Activated T-cell treated with anti-CD3 and anti-CD28 coated beads for 4 hours (primary cell): ENCODE data around the gene KRT12.
"Not testable (repeated sequence)": the region's sequence is repeated elsewhere in the genome, so short reads cannot be mapped to it uniquely, and the experiment has no call there.

Experiments
- DNase-seq: peaks from one replicate; pipeline ENCODE4 v3.0.0-alpha.2; 2020

Gene KRT12

DNA sequence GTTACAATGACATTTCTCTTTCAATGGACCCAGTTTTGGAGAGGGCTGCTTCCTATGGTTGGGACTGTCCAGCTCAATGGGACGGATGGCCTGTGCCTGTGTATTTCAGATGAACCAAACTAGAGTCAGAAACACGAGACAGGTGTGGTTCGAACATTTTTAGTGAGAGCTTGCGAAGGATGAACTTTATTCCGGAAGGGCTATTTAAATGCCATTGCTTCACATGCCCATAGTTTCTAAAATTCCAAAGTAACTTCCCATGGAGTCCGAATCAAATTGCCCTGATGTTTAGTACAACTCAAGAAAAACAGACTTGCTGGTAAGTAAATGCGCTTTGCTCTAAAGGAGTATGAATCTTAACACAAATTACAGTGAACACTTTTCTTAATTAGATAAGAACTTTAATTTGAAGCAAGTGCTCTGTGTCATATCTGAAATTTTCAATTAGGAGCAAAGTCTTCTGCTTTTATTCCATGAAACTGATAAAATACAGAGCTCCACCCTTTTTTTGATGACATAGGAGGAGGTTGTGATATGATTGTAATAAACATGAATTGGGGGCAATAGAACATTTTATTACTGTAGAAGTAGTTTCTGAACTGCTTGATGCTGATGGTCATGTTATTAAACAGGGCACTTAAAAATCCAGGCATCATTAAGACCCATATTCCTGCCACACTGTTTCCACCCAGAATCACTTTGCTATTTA lies 16.8 kb upstream of the KRT12 start:
- no peak for DNase-seq

- DNase-seq: no peak
These were observed 16.0 kb upstream of the KRT12 start for GRCh38 chr17:40883031-40883430.

GRCh38 chr17:40879026-40879425 lies 12.0 kb upstream of the KRT12 start:
- no peak for DNase-seq

DNA sequence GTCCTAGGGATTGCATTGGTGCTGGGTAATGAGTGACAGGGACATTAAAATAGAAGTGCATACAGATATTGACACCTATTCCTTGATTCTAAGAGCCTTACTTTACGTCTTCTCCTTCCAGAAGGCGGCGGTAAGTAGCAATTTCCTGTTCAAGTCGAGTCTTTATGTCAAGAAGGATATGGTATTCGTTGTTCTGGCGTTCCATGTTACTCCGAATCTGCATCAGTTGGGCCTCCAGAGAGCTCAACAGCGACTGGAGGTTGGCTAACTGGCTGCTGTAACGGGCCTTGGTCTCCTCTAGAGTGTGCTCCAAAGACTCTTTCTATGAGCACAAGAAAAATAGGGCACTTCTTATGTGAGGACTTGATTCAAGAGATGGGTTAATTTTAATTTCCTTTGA lies 11.0 kb upstream of the KRT12 start:
- no peak for DNase-seq

DNA sequence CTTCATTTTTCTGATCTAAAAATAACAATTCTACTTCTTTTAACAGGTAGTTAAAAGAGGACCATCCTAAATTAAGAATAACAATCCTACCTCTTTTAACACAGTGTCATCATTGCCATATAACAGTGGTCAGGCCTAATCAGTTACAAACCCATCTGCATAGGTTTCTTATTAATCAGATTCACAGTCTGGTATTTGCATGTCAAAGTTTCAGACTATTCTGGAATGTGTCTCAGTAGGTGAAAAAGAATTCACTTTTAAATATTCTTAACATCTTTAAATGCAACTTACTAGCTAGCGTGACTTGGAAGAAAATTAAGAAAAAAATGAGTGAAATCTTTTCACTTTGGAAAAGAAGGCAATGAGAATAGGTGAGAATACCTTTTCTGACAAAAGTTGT lies 6.8 kb upstream of the KRT12 start:
- no peak for DNase-seq

- no peak for DNase-seq
These were observed 6.2 kb upstream of the KRT12 start for GRCh38 chr17:40873255-40873654.

- DNase-seq: no peak
These were observed 5.4 kb upstream of the KRT12 start for GRCh38 chr17:40872416-40872815.

DNA sequence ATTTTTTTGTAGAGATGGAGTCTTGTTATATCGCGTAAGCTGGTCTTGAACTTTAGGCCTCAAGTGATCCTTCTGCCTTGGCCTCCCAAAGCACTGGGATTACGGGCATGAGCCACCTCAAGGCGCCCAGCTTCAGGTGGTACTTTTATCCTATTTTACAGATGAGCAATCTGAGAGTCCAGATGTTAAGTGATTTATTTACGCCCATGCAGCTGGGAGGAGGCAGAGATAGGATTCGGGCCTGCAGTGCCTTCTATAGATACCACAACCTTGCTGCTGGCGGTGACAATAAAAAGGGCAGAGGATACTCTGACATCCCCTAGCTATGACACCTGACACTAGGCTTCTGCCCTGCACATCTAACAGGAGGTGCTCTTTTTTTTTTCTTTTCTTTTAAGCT lies 4.3 kb upstream of the KRT12 start:
- no peak for DNase-seq

- DNase-seq: no peak
These were observed 3.1 kb upstream of the KRT12 start for GRCh38 chr17:40870136-40870535.

GRCh38 chr17:40864661-40865390 lies 2.2 kb downstream of the KRT12 start:
- no peak for DNase-seq

DNA sequence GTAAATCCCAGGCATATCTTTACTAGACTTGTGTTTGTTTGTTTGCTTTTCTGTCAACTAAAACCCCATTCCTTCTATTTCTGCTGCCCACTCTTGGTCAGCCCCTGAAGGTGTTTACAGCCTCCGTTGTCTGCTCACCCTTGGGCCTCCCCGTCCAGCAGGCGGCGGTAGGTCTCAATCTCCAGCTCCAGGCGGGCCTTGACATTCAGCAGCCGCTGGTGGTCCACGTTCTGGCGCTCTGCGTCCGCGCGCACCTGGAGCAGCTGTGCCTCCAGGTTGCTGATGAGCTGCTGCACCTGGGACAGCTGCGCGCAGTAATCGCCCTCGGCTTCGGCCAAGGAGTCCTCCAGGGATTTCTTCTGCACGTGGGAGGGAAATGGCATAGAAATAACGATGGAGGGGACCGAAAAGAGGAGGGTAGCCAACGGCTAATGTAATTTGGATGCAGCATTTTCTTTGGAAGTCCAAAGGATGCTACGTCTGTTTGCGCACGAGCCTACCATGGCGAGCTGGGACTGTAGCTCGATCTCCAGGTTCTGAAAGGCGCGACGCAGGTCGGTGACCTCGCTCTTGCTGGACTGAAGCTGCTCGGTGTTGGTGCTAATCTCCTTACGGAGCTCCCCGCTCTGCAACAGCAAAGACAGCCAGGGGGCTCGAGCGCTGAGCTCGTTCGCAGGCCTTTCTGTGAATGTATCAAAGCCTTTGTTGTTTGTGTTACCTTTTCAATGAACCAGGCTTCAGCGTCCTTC lies 3.9 kb downstream of the KRT12 start:
- no peak for DNase-seq

DNA sequence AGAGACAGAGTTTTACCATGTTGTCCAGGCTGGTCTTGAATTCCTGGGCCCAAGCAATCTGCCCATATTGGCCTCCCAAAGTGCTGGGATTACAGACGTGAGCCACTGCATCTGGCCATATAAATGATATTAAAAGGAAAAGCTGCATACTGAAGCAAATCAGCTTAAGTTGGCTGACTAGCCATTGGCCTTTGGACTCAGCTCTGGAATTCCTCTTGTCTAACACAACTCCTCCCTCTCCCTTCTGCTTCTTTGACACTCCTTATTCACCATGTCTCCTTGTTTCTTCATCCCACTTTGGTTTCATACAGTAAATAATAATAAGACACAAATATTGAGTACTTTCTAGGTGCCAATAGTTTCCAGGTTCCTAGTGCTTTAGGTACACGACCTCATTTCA lies 7.5 kb downstream of the KRT12 start:
- no peak for DNase-seq

- DNase-seq: not testable (repeated sequence)
These were observed 8.4 kb downstream of the KRT12 start for GRCh38 chr17:40858667-40859066.

GRCh38 chr17:40857535-40857934 lies 9.5 kb downstream of the KRT12 start:
- DNase-seq: no peak

DNA sequence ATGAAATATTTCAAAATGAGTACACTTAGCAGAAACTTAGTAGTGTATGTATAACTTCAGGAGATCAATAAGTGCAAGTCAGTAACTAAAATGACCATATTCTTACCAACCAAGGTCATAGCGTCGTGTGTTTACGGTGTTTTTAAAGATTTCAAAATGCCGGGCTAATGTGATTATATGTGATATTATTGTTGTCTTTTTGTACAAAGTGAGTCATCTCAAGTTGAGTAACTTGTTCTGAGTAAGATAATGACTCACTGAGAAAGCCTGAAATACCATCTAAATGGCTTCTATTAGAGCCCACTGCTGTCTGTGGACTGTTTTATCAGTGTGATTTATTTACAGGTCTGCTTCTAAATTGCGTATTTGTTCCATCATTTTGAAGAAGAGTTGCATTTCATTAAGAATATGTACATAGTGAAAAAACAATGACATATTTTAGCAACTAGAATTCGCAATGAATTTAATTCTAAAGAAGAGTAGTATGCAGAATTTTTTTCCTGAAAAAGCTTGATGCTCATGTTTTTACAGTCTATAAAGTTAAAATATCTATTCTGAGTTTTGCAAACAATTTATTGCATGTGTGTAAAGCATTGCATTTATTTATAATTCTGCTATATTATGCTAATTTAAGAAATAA lies 12.7 kb downstream of the KRT12 start:
- DNase-seq: no peak

DNA sequence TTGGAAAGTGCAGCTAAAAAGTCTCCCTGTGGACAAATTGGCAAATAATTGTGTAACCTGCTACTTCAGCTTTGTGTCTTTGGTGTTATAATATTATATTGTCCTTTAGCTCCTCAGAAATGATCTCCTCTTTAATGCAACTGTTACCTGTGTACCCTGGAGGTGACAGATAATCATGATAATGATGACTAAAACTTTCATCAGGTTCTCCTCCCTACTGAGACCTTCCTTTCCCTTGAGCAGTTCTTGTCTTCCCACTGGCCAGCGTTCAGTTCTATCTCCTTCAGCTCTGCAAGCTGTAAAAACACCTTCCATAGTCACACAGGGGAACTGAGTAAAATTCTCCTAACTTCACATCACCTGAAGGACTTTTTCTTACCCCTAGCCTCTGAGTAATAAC lies 14.7 kb downstream of the KRT12 start:
- DNase-seq: no peak

DNA sequence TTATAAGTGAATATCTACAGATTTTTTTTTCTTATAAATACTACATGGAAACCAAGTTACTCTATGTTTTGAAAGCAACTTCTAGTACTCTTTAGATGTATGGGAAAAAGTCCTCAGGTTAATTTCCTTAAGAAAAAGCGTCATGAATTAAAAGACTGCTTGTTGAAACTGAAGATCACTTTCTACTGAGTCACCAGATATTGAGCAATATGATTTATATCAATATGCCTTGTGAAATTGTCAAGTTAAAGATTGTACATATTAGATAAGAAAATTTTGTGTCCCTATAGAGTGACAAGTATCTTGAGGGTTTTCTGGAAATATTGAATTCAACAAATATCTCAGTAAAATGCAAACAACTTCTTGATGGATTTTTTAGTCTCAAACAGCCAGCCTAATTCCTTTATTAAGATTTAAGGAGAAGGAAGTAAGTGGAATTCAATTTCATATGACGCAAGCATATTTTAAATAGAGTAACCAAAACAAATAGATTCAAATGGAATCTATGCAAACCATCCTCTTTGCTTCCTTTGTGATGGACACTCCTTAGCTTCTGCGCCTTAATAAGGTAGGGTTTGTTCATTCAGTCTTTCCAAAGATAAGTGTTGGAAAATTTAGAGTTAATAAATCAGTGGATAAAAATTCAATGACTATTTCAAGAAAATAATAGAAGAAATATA lies 16.6 kb downstream of the KRT12 start:
- DNase-seq: no peak

- no peak for DNase-seq
These were observed 17.3 kb downstream of the KRT12 start for GRCh38 chr17:40849723-40850122.

DNA sequence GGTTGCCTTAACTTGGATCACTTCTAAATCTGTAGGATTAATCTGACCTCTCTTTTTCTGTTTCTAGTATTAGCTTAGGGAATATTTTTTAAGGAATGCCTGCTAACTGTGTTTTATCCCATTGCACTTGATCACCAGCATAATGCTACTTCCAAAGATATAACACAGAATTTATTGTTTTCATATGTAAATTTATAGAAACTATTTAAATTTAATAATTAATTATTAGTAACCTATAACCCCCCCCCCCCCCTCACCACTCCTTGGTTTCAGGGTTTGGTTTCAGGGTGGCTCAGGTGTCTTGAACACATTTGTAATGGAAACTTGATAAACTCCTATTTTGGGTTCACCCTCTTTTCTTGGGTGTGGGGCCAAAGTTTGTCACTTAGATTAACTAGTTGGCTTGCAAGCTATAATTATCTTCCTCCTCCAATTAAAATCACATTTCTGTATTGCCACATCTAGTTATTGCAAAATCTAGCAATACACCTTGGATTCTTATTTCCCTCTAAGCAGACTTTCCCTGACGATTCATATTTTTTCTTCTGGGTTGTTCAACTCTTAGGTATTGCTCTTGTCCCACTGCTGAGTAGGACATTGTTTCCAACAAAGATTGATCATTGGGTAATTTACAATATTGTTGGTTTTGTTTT lies 18.3 kb downstream of the KRT12 start:
- no peak for DNase-seq

DNA sequence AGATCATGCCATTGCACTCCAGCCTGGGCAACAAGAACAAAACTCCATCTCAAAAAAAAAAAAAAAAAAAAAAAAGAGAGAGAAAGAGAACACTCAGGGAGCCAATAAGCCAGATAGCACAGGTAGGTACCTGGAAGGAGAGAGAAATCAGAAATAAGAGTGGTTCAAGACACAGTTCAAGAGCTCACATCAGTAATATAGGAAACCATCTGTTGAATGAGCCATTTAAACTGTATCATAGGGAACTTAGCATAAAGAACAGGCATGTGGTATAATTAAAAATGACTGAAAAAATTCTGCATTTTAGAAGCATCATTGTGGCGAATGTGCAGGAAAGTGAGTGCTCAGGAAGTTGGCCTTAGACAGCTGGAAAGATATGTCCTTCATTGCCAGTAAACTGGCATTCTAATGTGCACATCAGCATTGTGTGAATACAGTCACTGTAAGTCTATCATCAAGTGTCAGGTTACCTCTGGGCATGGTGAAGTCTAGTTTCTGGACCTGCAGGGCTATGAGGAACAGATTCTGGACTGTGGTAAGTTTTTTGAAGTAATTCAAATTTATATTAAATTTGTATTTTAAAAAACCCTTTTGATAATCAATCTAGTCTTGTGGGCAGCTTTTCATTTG lies 20.4 kb downstream of the KRT12 start:
- DNase-seq: no peak

DNA sequence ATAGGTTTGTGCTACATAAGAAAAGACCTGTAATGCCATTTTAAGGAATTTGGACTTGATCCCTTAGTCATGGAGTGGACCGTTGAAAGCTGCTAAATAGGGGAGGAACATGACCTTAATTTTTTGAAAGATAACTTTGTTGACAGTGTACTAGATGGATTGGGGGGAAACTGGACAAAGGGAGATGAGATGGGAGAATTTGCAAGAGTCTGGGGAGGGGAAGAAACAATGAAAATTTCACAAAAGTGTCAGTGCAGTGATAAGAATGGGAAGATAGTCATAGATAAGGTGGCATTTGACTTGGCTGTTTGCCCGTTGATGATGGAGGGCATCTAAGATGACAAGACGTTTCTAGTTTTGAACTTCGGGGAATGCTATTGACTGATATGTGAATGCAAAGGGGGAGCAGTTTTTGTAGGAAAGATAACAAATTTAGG lies 22.3 kb downstream of the KRT12 start:
- DNase-seq: no peak

GRCh38 chr17:40843242-40843641 lies 23.8 kb downstream of the KRT12 start:
- no peak for DNase-seq
